ENCODE data around the gene CYP2C8.
"Not testable (repeated sequence)": the region's sequence is repeated elsewhere in the genome, so short reads cannot be mapped to it uniquely, and the experiment has no call there.

CYP2C8 gene

GRCh38 chr10:95069286-95069685, at the start of gene CYP2C8:
Gene CYP2C8, minus strand, starts transcription at chr10:95069497. Its CDS starts 95 bp downstream, at chr10:95069402.
- DNase-seq: no peak

DNA sequence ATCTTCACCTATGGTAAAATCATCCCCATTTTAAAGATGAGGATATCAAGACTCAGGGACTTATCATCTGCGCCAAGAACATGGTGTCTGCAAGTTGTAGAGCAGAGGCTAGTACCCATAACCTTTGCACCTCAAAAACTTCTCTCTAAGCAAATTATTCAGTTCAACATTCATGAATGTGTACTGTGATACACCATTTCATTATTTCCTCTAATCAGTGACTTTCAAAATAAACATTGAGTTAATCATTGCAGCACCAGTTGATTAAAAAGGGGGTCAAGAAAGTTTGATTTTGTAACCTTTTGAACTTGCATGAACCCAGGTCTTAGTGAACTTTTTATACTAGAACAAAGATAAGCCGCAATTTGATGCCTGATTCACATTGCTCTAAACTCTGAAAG, 47.6 kb upstream of the CYP2C8 start:
- no peak for DNase-seq

DNA sequence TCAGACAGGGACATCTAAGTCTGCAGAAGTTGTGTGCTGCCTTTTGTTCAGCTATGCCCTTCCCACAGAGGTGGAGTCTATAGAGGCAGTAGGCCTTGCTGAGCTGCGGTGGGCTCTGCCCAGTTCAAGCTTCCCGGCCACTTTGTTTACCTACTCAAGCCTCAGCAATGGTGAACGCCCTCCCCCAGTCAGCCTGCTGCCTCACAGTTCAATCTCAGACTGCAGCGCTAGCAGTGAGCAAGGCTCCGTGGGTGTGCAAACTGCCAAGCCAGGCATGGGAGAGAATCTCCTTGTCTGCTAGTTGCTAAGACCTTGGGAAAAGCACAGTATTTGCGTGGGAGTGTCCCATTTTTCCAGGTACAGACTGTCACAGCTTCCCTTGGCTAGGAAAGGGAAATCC, 41.5 kb upstream of the CYP2C8 start:
- DNase-seq: not testable (repeated sequence)

- no peak for DNase-seq
Measured at GRCh38 chr10:95097805-95098204, 28.5 kb upstream of the CYP2C8 start.

- DNase-seq: no peak
Measured at GRCh38 chr10:95096143-95096542, 26.8 kb upstream of the CYP2C8 start.

- not testable (repeated sequence) for DNase-seq
Measured at GRCh38 chr10:95079626-95080025, 10.3 kb upstream of the CYP2C8 start.

DNA sequence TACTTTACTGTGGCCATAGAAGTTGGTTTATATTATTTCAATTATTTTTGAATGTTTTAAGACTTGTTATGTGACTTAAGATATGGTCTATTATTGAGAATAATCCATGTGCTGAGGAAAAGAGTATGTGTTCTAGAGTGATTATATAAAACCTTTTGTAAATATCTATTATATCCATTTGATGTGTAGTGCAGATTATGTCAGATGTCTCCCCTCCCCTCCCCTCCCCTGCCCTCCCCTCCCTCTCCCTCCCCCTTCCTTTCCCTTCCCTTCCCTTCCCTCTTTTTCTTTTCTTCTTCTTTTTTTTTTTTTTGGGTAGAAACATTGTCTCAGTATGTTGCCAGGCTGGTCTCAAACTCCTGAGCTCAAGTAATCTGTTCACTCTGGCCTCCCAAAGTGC, 8.3 kb upstream of the CYP2C8 start:
- DNase-seq: no peak

DNA sequence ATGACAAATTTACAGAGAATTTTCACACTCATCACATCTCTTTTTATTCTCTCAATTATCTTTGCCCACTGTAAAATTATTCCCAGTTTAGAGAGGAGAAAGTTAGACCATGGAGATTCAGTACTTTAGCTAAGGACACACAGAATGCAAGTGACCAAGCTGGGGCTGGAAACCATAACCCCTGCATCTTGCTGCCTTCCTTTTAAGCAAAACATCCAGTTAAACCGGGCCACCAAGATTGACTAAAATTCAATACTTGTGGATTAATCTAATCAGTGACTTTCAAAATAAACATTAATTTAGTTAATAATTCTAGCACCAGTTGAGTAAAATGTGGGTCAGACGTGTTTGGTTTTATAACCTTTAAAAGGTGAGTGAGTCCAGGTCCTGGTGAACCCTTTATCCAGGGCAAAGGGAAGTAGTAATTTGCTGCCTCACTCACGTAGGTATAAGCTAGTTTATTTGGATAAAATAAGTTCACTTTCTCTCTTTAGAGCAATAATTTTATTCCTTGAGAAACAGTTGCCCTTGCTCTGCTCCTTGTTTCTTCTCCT, 1.9 kb upstream of the CYP2C8 start:
- no peak for DNase-seq

- DNase-seq: not testable (repeated sequence)
Measured at GRCh38 chr10:95064125-95064524, 5.2 kb downstream of the CYP2C8 start.

- no peak for DNase-seq
Measured at GRCh38 chr10:95056744-95057363, 12.4 kb downstream of the CYP2C8 start.

GRCh38 chr10:95049919-95050318, 19.4 kb downstream of the CYP2C8 start:
- DNase-seq: no peak

GRCh38 chr10:95048206-95048605, 21.1 kb downstream of the CYP2C8 start:
- no peak for DNase-seq

DNA sequence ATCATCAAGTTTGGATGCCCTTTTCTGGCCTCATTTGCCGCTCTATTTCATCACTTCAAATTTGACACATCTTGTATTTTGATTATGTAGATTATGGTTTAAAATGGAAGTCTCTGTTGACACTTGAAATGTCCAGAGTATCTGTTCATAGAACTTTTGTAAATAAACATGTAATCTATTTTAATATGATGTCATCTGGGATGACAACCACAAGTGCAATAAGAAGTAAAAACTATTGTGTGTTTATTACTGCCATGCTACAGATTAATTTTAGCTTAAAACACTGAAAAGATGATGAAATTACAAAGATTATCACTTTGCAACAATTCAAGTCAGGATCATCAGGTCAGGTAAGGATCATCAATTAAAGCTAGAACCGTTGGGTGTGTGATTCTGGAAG, 30.0 kb downstream of the CYP2C8 start:
- no peak for DNase-seq

DNA sequence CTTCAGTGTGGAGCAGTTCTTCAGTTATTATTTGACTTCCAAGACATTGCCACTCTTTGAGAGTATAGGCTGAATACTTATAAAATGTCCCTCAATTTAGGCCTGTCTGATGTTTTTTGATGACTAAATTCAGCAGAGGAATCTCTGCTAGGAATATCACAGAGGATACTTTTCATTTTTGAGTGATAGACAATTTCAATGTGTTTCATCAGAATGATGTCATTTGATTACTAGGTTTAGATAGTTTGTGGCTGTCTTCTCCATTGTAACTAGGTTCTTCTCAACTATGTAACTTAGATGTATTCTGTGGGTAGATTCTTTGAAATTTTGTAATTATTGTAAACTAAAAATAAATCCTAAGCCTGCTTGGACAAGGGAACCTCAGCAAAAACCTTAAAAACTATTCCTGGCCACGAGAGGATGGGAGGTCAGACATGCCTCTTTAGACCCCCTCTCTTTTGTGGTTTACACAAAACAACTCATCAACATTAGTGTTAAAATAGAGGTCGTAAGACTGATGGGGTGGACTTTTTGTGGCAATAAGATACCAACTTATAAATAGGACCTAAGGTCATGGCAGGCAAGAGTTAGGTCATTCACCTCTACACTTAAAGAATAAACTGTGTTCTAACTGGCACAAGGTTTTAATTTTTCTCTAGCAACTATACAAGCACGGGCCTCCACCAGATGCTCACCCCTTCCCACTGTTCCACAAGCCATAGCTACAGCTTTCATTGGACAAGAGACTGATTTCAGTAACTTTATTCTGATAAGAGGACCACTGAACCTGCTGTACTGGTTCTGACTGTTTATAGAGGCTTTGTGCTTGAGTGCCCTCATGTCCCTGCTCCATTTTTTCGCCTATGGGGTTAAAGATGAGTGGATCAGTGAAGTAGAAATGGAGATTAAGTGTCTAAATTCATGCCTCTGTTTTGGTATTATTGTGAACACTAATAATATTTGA, 33.7 kb downstream of the CYP2C8 start:
- DNase-seq: no peak

DNA sequence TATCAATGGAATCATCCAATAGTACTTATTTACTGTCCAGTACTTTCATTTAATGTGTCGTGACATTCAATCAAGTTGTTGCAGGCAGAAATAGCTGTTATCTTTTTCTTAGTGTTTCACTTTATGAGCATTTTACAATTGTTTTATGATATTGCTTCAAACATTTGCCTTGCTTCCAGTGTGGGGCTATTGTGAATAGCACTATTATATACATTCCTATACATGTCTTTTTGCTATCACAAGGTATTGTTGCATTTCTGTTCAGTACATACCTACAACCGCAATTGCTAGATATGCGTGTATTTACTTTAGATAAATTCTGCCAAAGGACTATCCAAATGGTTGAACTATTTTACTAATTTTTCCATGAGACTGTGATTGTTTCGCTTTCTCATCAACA, 34.9 kb downstream of the CYP2C8 start:
- DNase-seq: no peak

DNA sequence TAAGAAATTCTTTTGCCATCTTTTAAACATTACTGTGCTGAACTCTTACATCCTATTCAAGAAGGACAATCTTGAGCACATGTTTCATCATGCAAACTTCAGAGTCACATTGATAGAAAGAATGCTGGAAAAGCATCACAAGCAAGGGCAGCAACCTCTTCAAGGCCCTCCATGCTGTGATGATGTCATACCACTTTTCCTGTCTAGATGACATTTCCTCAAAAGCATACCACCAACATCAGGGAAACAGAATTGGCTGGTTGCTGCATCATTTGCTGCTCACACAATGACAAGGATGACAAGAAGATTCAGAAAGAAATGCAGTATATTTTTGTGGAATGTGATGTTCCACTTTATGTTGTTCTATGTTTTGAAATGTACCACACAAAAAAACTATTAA, 37.6 kb downstream of the CYP2C8 start:
- no peak for DNase-seq

- no peak for DNase-seq
Measured at GRCh38 chr10:95026461-95026860, 42.8 kb downstream of the CYP2C8 start.

DNA sequence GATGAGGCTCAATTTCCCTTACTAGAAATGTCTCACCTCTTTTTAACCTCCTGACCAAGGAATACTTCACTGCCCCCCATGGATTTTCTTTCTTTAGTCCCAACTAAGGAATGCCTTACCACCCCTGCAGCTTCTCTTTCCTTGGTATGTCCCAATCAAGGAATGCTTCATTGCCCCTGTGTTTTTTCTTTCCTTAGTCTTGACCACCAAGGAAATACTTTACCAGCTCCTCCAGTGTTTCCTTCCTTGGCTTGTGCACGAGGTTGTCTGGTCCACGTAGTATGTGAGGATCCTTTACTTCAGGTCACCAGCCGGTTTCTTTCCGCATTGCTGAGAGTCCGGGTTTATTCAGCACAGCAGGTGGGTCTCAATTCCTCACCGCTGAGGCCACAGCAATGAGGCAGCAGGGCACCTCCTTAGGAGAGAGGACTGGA, 71.5 kb downstream of the CYP2C8 start:
- DNase-seq: no peak

DNA sequence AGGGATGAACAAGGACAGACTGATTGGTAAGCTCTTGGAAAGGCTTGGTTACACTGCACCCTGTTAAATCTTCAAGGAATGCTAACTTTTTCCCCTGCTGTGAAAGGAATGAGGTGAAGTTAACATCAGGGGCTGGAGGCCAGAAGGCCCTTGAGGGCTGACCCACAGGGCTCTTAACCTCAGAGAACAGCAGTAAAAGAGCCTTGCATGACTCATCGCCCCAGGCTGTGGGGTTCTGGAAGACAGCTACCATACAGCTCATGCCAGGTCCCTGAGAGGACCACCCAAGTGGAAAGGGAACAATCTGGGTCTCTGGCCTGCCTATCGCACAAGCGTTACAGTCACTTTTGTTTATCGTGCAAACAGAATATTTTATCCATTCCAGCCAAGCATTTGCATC, 76.5 kb downstream of the CYP2C8 start:
- no peak for DNase-seq

- no peak for DNase-seq
Measured at GRCh38 chr10:94991243-94991888, 77.9 kb downstream of the CYP2C8 start.

GRCh38 chr10:94989192-94989591, 80.1 kb downstream of the CYP2C8 start:
- no peak for DNase-seq
